ACHN (cell line): ENCODE results near the gene H6PD.
A peak's percentile ranks its signal among the peaks of the same experiment; 100 is the strongest.

Source experiments
- DNase-seq: peaks from one replicate; pipeline ENCODE4 v3.0.0-alpha.2; 2015
- in situ Hi-C: cut with HindIII; loops from 2 replicates; pipeline ENCODE4 v1.10.0; 2017; ENCODE audit warnings: low sequenced_read_pairs, low pct_ligation_motif_present, low pct_unique_long_range_greater_than_20kb

Gene H6PD

GRCh38 chr1:9249534-9250410, 15.2 kb downstream of the H6PD start:
- DNase-seq = peak; percentile 44
- in situ Hi-C loops = no loop called here

DNA sequence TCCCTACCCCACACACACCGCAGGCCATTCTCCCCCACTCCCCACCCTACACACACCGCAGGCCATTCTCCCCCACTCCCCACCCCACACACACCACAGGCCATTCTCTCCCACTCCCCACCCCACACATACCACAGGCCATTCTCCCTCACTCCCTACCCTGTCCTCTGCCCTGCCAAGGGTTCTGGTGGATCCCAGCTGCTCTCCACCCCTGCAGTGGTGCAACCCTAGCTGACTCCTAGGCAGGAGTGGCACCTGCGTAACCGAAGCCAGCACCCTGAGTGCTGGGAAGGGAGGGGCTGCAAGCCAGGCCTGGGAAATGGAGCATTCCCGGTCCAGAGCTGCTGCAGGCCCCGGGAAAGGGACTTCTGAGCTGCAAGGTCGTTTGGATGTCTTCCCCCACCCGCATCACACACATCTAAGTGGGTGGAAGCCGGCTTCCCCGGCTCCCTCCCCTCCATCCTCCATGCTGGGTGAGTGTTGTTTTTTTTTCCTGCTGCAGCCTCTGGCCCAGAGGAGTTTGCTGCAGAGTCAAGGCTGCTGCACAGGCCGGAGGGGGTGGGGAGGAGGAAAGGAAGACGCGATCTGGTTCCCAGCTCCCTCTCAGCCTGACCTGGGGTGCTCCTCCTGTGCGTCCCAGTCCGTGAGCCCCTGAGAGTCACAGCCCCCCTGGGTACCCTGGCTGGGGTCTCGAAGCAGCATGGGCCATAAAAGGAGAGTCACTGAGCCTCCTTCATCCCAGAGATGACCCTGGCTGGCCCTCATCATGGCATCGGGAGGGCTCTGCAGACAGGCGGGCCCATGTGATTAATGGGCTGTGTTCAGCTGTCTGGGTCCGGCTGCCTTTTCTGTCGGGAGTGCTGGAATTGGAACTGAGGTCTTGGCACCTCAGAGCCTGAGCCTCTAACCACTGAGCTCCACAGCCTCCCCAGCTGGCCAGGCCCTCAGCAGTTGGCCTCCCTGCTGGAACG, 16.1 kb downstream of the H6PD start:
- no peak for DNase-seq

DNA sequence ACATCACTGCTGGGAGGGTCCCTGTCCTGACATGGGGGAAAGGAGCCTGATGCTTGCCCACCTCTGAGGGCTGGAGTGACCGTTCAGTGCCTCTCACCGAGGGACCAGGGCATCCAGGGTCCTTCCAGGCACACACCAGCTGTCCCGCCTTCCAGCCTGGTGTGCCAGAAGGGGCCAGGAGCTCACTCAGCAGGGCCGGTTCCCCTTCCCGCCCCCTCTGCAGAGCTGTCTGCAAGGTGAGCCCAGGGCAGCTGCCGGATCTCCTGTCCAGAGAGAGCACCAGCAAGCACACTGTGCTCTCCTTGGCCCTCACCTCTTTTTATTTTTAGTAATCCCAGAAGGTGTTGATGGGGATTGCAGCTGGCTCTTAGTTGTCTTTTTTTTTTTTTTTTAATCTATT, 16.9 kb downstream of the H6PD start:
- in situ Hi-C loops = no loop called here
- no peak for DNase-seq

More for the DNA sequence above, 16.1 kb downstream of the H6PD start:
- in situ Hi-C loops = no loop called here

DNA sequence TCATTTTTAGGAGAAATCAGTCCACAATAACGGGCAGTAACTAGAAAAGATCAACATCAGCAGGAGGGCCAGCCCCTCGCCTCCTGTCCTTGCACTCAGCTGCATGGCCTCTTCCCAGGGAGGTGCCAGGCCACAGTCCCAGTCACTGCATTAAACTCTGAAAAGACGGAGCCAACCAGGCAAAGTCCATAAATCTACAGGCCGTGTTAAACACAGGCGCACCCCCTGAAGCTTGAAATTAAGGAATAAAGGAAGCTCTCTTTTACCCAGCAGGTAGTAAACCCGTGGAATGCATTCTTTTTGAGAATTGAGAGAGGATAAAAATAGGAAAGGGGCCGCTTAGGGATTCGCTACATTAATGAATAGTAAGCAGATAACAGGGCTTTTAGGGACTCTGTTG, 18.4 kb downstream of the H6PD start:
- no peak for DNase-seq
- in situ Hi-C loops = no loop called here

GRCh38 chr1:9253453-9254105, 19.0 kb downstream of the H6PD start:
- in situ Hi-C loops = no loop called here
- DNase-seq = no peak

GRCh38 chr1:9256332-9256731, 21.8 kb downstream of the H6PD start:
- in situ Hi-C loops = no loop called here
- DNase-seq = no peak

- in situ Hi-C loops = no loop called here
- DNase-seq = no peak
Observed at GRCh38 chr1:9257851-9258250, 23.3 kb downstream of the H6PD start.

GRCh38 chr1:9258629-9259028, 24.1 kb downstream of the H6PD start:
- no peak for DNase-seq
- in situ Hi-C loops = no loop called here

DNA sequence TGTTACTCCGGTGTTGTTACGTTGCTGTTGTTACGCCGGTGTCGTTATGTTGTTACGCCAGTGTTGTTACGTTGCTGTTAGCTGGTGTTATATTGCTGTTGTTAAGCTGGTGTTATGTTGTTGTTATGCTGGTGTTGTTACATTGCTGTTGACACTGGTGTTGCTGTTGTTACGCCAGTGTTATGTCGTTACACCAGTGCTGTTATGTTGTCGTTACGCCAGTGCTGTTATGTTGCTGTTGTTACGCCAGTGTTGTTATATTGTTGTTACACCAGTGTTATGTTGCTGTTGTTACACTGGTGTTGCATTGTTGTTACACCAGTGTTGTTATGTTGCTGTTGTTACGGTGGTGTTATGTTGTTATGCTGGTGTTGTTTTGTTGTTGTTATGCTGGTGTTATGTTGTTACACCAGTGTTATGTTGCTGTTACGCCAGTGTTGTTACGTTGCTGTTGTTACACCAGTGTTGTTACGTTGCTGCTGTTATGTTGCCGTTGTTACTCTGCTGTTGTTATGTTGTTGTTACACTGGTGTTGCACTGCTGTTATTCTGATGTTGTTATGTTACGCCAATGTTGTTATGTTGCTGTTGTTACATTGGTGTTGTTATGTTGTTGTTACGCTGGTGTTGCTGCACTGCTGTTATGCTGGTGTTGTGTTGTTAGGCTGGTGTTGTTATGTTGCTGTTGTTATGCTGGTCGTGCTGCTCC, 25.6 kb downstream of the H6PD start:
- in situ Hi-C loops = no loop called here
- no peak for DNase-seq

DNA sequence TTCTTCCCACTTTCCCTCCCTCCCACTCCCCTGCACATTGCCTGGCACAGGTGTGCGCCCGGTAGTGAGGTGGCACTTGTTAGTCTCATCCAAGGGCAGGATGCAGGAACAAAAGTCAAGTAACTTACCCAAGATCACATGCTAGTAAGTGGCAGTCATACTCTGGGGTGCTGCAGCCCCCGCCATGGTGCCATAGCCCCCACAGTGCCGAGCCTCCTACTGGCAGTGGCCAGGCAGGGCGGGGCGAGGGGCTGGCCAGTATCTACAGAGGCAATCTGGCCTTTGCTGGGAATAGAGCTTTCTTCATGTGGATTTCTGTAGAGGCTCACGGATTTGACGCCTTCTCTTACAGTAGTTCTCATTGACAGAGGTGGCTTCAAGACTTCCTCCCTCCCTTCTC, 26.9 kb downstream of the H6PD start:
- in situ Hi-C loops = no loop called here
- no peak for DNase-seq

- DNase-seq = no peak
- in situ Hi-C loops = no loop called here
Observed at GRCh38 chr1:9262096-9262986, 27.8 kb downstream of the H6PD start.

- in situ Hi-C loops = no loop called here
- DNase-seq = no peak
Observed at GRCh38 chr1:9263276-9263855, 28.8 kb downstream of the H6PD start.

GRCh38 chr1:9263984-9264872, 29.7 kb downstream of the H6PD start:
- no peak for DNase-seq
- in situ Hi-C loops = no loop called here

GRCh38 chr1:9265037-9265436, 30.5 kb downstream of the H6PD start:
- in situ Hi-C loops = no loop called here
- no peak for DNase-seq

- in situ Hi-C loops = no loop called here
- DNase-seq = no peak
Observed at GRCh38 chr1:9265968-9266367, 31.4 kb downstream of the H6PD start.

GRCh38 chr1:9267352-9267686, 32.7 kb downstream of the H6PD start:
- in situ Hi-C loops = no loop called here

More at GRCh38 chr1:9267352-9267686, 32.7 kb downstream of the H6PD start:
- DNase-seq = no peak
